Coronary artery (tissue), 2 donors: ENCODE results near the gene SIK3.

ENCODE experiments used
- DNase-seq: peaks from one replicate; pipeline ENCODE4 v3.0.0-alpha.2; 2017; ENCODE audit warnings: low spot score
- H3K27ac ChIP-seq, 2 donors: fragments of 200-600 bp; sonication (generic); one replicate each; pipeline ENCODE4 v1.5.1; 2016 to 2019
- H3K4me3 ChIP-seq: fragments of 200-600 bp; sonication (generic); 2 replicates; pipeline ENCODE4 v1.5.1; 2016; ENCODE audit warnings: mild to moderate bottlenecking, moderate library complexity
- CTCF ChIP-seq: fragments of 200-600 bp; sonication (generic); IDR thresholded peaks from one replicate; pipeline ENCODE4 v1.5.1; 2019; ENCODE audit warnings: antibody characterized with exemption

The SIK3 gene

GRCh38 chr11:116980136-116980793 is 118.0 kb downstream of the SIK3 start:
- no peak for TF ChIP-seq CTCF
- DNase-seq, result no peak
- Histone ChIP-seq H3K27ac (no peak overlapping the region), H3K4me3 (no peak overlapping the region)

- no peak for DNase-seq
- Histone ChIP-seq H3K27ac (no peak overlapping the region), H3K4me3 (no peak overlapping the region)
- no peak for TF ChIP-seq CTCF
Observed at GRCh38 chr11:116976941-116977570, 121.2 kb downstream of the SIK3 start.

- no peak overlapping the region for H3K27ac ChIP-seq
- no peak for DNase-seq
- no peak for TF ChIP-seq CTCF
- H3K4me3 ChIP-seq, result no peak overlapping the region
Observed at GRCh38 chr11:116975661-116976060, 122.6 kb downstream of the SIK3 start.

GRCh38 chr11:116973270-116973669 is 125.0 kb downstream of the SIK3 start:
- H3K27ac ChIP-seq, result no peak overlapping the region
- no peak for TF ChIP-seq CTCF

GRCh38 chr11:116972691-116973090 is 125.5 kb downstream of the SIK3 start:
- H3K27ac ChIP-seq, result no peak overlapping the region
- no peak overlapping the region for H3K4me3 ChIP-seq
- no peak for TF ChIP-seq CTCF
- DNase-seq, result no peak

More at GRCh38 chr11:116973270-116973669, 125.0 kb downstream of the SIK3 start:
- no peak overlapping the region for H3K4me3 ChIP-seq
- no peak for DNase-seq

- TF ChIP-seq CTCF, result no peak
- no peak overlapping the region for H3K27ac ChIP-seq
- no peak for DNase-seq
Observed at GRCh38 chr11:116970485-116971292, 127.5 kb downstream of the SIK3 start.

More at GRCh38 chr11:116970485-116971292, 127.5 kb downstream of the SIK3 start:
- no peak overlapping the region for H3K4me3 ChIP-seq
